T-helper 22 cell (primary cell): ENCODE data around the gene OXTR.

Source experiments
- DNase-seq: peaks from one replicate; pipeline ENCODE4 v3.0.0-alpha.2; 2020; ENCODE audit warnings: low read depth

Gene OXTR

GRCh38 chr3:8769088-8769822 lies at the start of gene OXTR:
Gene OXTR, minus strand, starts transcription at chr3:8769613. Its CDS starts 1,426 bp downstream, at chr3:8768187.
- DNase-seq, result no peak

GRCh38 chr3:8817486-8817885 lies 48.1 kb upstream of the OXTR start:
- no peak for DNase-seq

- no peak for DNase-seq
Measured at GRCh38 chr3:8816106-8816505, 46.7 kb upstream of the OXTR start.

- no peak for DNase-seq
Measured at GRCh38 chr3:8813411-8813810, 44.0 kb upstream of the OXTR start.

GRCh38 chr3:8810561-8810960 lies 41.1 kb upstream of the OXTR start:
- no peak for DNase-seq

- DNase-seq, result no peak
Measured at GRCh38 chr3:8805774-8806173, 36.4 kb upstream of the OXTR start.

- no peak for DNase-seq
Measured at GRCh38 chr3:8802256-8802655, 32.8 kb upstream of the OXTR start.

- DNase-seq, result no peak
Measured at GRCh38 chr3:8800016-8800415, 30.6 kb upstream of the OXTR start.

GRCh38 chr3:8794247-8794646 lies 24.8 kb upstream of the OXTR start:
- DNase-seq, result no peak

- no peak for DNase-seq
Measured at GRCh38 chr3:8793242-8793641, 23.8 kb upstream of the OXTR start.

GRCh38 chr3:8790529-8790928 lies 21.1 kb upstream of the OXTR start:
- no peak for DNase-seq

GRCh38 chr3:8784676-8785435 lies 15.4 kb upstream of the OXTR start:
- no peak for DNase-seq

GRCh38 chr3:8780279-8780678 lies 10.9 kb upstream of the OXTR start:
- no peak for DNase-seq

- DNase-seq, result no peak
Measured at GRCh38 chr3:8778475-8778874, 9.1 kb upstream of the OXTR start.

- no peak for DNase-seq
Measured at GRCh38 chr3:8777978-8778267, 8.5 kb upstream of the OXTR start.

GRCh38 chr3:8777201-8777977 lies 8.0 kb upstream of the OXTR start:
- DNase-seq, result no peak

GRCh38 chr3:8776406-8776805 lies 7.0 kb upstream of the OXTR start:
- no peak for DNase-seq

- no peak for DNase-seq
Measured at GRCh38 chr3:8775602-8776001, 6.2 kb upstream of the OXTR start.

- DNase-seq, result no peak
Measured at GRCh38 chr3:8775181-8775580, 5.8 kb upstream of the OXTR start.

GRCh38 chr3:8773941-8774542 lies 4.6 kb upstream of the OXTR start:
- no peak for DNase-seq

GRCh38 chr3:8768364-8769087 lies 887 bp downstream of the OXTR start:
- DNase-seq, result no peak
